Ramos (cell line): Measurements from ENCODE around the gene KRTAP1-1.
"Not testable (repeated sequence)": the region's sequence is repeated elsewhere in the genome, so short reads cannot be mapped to it uniquely, and the experiment has no call there.

Source experiments
- in situ Hi-C: fragments of 300-500 bp; cut with MboI; formaldehyde crosslinking; loops from one replicate; pipeline ENCODE4 v1.14.3; 2022; ENCODE audit warnings: low sequenced_read_pairs; ENCODE audit not compliant: unreplicated experiment

Gene KRTAP1-1, protein sequence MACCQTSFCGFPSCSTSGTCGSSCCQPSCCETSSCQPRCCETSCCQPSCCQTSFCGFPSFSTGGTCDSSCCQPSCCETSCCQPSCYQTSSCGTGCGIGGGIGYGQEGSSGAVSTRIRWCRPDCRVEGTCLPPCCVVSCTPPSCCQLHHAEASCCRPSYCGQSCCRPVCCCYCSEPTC

DNA sequence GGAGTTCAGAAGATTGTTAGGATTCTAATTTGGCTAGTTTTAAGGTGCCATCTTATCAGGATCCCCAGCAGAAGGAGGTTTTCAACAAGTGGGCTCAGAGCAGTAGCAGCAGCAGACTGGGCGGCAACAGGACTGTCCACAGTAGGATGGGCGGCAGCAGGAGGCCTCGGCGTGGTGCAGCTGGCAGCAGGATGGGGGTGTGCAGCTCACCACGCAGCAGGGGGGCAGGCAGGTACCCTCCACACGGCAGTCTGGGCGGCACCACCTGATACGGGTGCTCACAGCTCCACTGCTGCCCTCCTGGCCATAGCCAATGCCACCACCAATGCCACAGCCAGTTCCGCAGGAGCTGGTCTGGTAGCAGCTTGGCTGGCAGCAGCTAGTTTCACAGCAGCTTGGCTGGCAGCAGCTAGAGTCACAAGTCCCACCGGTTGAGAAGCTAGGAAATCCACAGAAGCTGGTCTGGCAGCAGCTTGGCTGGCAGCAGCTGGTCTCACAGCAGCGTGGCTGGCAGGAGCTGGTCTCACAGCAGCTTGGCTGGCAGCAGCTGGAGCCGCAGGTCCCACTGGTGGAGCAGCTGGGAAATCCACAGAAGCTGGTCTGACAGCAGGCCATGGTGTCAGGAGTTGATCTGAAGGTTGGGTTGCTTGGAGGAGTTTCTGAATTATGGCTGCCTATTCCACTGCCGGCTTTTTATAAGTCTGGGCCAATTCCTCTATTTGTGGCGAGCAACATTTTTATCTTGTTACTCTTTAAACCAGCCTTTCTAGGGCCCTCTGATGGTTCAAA lies at the start of gene KRTAP1-1:
Gene KRTAP1-1 (minus strand): TSS at position 668 of the 789 bp plus-strand sequence. CDS start 53 bp downstream, at position 615.
- in situ Hi-C loops, result not testable (repeated sequence)

DNA sequence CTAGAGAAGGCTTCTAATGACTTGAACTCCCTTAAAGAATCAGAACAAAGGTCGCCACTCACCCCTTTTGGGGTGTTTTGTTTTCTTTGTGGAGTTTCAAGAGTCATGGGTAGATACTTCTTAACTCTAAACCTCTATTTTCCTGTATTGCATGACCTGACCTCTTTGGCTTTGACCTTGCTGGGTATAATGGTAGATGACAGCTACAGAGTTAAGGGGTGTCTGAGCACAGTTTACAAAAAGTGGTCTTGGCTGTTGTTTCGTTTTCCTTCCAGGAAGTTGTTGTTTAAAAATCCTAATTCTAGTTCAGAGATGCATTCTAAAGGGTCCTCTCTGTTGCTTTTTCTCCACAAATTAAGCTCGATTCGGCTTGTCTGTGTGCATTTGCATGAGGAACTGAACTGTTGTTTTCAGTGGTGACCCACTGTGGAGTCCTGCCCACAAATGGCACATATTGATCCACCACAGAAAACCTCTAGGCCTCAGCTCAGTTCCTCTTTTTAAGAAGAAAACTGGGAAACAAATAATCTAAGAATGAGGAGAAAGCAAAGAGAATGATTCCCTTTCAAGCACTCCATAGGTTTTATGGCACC lies 47.6 kb upstream of the KRTAP1-1 start:
- in situ Hi-C loops, result not testable (repeated sequence)

DNA sequence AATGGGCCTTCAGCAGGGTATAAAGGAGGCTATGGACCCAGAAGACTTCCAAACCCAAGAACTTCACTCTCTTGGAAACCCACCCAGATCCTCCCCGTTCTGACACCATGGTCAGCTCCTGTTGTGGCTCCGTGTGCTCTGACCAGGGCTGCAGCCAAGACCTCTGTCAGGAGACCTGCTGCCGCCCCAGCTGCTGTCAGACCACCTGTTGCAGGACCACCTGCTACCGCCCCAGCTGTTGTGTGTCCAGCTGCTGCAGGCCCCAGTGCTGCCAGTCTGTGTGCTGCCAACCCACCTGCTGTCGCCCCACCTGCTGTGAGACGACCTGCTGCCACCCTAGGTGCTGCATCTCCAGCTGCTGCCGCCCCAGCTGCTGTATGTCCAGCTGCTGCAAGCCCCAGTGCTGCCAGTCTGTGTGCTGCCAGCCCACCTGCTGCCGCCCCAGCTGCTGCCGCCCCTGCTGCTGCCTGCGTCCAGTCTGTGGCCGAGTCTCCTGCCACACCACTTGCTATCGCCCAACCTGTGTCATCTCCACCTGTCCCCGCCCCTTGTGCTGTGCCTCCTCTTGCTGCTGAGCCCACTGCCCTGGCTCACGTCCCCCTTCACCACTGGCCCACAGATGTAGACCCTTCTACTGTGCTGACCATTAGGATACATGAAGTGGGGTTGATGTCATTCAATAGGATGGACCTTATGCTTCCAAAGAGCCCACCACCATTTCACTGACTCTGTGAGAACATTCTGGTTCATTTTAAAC lies 43.0 kb upstream of the KRTAP1-1 start, which contains the start of gene KRTAP4-7:
Gene KRTAP4-7 (plus strand): TSS at position 51 of the 757 bp plus-strand sequence. CDS start 57 bp downstream, at position 108.
- in situ Hi-C loops, result not testable (repeated sequence)

DNA sequence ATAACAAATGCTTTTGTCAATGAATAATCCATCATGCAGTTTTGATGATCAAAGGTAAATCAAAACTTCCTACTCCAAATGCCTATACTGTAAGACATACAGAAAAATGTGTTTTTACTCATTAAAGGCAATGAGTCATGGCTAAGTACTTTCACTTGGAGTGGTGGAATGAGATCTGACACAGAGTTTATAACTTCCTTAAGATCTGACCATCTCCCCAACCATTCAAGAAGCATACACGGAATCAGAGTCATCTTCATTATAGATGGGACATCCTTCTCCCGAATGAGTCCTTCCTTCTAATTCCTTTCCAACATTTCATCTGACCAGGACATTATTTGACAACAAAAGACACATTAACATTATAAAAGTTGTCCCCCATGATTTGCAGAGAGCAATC lies 42.2 kb upstream of the KRTAP1-1 start:
- in situ Hi-C loops, result not testable (repeated sequence)

DNA sequence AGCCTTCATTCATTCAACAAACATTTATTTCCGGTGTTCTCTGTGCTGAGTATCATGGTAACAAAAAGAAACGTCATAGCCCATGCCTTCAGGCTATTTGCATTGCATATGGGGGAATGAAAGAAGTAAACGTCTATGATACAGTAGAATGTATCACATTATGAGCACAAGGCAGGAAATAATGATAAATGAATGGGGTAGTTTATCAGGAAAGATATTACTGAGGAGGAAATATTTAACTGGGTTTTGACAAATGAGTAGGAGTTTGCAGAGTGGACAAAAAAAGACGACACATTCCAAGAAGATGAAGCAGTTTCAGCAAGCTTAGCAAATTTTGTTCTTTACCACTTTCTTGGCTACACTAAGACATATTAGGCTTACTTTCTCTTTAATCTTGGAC lies 41.4 kb upstream of the KRTAP1-1 start:
- in situ Hi-C loops, result no loop called here

DNA sequence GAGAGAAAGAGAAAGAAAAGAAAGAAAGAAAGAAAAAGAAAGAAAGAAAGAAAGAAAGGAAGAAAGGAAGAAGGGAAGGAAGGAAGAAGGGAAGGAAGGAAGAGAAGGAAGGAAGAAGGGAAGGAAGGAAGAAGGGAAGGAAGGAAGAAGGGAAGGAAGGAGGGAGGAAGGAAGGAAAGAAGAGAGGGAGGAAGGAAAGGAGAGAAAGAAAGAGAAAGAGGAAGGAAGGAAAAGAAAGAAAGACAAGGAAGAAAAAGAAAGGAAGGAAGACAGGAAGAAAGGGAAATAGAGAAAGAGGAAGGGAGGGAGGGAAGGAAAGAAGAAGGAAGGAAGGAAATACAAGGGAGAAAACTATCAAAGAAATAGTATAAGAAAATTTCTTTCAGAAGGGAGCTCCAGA lies 35.5 kb upstream of the KRTAP1-1 start:
- in situ Hi-C loops, result no loop called here

DNA sequence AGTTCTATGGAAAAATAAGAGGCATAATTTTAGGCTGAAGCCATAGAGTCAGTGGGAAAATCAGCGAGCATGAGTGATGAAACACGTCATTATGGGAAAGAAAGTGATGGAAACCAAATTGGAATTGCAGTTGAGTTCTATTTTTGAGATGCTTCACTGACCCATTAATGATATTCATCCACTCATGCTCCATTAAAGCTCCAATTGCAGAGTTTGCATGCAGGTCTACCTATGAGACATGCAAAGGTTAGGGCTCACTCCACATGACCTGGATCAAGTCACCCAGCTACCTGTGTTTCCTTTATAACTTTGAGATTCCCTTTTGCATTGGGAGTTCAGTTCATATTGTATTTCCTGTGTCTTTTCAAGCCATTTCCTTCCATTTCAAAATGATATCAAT lies 32.4 kb upstream of the KRTAP1-1 start:
- in situ Hi-C loops, result no loop called here

DNA sequence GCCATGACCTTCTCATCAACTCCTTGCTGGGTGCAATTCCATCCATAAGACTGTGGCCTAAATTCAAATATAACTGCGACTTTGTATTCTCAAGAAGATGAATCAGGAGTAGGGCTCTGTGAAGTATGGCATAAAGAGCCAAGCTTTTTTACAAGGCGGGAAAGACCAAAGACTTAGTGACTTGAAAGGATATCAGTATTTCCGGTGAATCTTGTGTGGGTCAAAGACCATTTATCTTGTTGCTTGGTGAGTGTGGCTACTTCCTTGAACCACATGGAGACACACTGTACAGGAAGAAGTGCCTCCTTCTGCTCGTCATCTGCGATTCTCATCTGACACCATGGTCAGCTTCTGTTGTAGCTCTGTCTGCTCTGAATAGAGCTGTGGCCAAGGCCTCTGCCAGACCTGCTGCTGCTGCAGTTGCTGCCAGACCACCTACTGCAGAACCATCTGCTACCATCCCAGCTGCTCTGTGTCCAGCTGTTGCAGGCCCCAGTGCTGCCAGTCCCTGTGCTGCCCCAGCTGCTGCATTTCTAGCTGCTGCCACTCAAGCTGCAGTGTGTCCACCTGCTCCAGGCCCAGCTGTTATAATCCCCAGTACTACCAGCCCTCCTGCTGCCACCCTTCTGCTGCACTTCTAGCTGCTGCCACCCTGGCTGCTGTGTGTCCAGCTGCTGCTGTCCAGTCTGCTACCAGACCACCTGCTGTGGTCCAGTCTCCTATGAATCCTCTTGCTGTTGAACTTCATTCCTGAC lies 30.5 kb upstream of the KRTAP1-1 start:
- in situ Hi-C loops, result no loop called here

DNA sequence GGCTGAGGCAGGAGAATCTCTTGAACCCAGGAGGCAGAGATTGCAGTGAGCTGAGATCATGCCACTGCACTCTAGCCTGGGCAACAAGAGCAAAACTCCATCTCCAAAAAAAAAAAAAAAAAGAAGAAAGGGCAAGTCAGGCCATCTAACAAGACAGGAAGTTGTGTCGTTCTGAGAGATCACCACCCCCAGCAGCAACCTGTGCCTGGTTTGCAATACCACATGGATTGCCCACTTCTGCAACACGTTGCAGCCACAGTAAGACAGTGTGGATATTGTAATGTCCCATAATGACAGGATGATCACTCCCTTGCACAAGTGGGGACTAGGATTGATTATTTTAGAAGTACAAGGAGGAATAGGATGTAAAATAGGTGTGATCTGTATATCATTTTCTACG lies 27.8 kb upstream of the KRTAP1-1 start:
- in situ Hi-C loops, result no loop called here

DNA sequence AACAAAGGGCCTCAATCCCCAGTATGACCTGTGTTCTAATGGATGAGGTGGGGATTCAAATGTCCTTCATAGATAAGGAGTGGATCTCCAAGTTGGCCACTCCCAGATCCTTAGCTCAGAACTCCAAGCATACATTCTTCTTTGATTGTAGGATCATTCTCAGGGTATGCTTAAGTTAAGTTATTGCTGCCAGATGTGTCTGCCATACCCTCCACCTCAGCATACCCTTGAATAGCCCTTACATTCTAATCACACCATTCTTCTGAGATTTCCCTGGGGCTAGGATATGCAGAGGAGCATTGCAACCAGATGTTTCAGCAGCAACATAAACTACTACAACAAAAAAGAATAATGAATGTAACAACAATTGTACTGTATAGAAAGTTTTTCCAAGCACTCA lies 26.0 kb upstream of the KRTAP1-1 start:
- in situ Hi-C loops, result no loop called here

DNA sequence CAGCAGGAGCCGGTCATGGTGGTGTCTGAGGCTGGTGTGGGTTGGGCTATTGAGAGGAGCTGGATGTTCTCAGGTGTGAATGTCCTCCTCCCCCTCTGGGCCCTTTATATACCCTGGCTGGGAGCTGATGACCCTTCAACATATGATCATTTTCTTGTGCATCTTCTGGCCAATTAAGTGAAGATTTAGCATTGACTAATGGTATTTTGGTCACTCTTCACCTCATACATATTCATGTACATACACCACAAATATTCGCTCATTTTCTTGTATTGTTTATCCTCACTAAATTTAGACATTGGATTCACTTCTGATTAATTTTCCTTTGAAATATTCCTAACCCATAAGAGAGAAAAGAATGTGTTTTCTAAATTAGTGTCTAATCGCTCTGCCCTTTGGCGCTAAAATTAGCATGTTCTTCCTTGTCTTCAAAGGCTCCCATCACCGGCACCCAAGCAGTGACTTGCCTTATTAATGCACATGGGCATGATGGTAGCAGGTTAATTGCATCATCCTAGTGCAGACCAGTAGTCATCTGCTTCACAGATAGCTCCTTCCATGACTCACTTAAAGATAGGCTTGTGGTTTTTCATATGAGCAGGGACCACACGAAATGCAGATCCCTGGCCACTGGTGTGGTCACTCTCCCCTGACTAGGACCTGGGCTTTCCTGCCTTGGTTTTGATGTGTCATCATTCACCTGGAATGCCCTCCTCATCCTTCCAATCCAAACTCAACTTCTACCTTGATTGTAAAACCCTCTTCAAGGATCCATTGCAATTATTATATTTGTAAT lies 24.8 kb upstream of the KRTAP1-1 start, which contains the start of gene KRTAP2-4:
Gene KRTAP2-4 (minus strand): TSS at position 51 of the 796 bp plus-strand sequence. CDS start 34 bp downstream, at position 17.
- in situ Hi-C loops, result no loop called here

DNA sequence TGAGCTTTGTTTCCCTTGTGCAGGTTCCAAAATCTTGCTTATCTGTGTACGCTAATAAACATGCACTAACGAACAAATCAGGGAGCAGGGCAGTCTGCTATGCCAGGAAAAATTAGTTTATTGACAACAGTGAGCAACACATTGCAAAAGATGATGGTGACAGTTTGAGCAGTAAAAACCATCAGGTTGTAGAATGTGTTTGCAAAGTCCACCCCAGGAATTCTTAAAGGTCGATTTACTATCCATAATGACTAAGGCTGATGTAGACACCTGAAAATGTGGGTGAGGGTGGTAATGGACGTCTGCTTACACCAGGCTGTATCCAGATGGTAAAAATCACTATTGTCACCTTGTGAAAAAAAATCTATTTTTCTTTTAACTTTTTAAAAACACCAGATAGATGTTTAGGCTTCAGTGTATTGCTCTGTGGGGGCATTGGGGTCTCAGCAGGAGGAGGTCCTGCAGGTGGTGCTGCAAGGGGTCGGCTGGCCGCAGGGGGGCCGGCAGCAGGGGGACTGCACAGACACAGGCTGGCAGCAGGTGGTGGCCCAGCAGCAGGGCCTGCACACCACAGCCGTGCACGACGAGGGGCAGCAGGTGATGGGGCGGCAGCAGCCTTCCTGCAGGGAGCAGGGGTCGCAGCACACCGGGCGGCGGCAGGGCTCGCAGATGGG lies 23.9 kb upstream of the KRTAP1-1 start:
- in situ Hi-C loops, result not testable (repeated sequence)

DNA sequence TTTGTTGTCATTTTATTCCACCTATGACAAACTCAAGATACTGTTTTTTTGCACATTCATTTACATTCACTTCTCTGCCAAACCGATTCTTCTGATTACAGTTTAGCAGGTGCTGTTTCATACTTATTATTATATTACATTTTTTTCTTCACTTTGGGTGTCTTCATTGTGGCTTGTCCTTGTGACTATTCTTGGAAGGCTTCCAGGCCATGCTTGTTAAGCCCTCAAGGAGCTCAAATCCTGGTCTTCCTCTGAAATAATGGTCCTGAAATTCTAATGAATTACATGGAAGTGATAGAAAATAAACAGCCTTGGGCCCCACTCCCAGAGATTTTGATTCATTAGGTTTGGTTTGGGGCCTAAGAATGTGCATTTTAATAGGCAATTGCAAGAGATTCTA lies 23.1 kb upstream of the KRTAP1-1 start:
- in situ Hi-C loops, result no loop called here

DNA sequence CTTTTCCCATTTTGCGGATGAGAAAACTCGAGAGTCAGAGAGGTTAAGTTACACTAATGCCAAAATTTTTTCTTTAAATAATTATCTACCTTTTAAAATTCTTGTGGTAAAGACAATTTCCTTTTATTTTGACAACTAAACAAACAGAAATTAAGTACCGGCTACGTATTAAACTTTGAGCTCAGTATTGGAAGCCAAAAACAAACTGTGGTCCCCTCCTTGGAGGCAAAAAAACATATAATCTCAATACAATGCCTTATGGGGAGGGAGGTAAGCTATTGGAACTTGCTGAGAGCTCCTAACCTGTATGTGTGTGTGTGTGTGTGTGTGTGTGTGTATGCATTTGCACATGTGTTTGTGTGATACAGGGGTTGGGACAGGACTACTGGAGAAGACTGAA lies 22.2 kb upstream of the KRTAP1-1 start:
- in situ Hi-C loops, result no loop called here

DNA sequence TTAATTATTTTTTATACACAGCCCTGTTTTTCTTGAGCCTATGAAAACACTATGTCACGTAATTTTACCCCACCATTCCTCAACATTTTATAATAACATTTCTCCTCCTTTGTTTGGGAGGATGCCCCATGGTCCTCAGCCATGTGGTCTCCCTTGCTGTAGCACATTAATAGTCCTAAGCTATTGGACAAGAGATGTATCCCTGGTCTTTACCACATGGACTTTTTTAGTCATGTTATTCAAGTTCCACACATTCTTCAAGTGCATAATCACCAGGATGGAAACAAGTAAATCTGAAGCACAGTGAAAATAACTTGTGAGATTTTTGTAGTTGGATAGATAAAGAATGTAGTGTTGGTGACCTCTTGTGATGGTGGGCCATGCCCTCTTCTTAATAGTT lies 20.7 kb upstream of the KRTAP1-1 start:
- in situ Hi-C loops, result no loop called here

DNA sequence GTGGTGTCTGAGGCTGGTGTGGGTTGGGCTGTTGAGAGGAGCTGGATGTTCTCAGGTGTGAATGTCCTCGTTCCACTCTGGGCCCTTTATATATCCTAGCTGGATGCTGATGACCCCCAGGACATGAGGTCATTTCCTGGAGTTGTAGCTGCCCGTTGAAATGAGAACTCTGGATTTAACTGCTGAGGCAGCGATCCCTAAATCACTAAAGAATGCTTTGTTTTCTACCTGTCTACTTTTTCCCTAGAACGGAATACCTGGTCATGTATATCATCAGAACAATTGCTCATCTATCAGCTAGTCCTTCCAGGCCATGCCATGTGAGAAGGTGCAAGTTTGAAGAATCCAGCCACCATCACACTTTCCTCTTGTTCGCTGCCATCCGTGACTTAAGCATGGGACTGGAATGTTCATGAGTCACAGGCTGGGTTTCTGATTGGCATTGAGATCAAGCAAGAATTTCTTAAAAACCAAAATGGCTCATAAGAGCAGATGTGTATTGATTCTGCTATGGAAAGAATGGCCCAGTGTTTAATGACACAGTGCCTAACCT lies 18.9 kb upstream of the KRTAP1-1 start, which contains the start of gene KRTAP2-3:
Gene KRTAP2-3 (minus strand): TSS at position 63 of the 553 bp plus-strand sequence. CDS start 64 bp downstream, outside the sequence.
- in situ Hi-C loops, result no loop called here

DNA sequence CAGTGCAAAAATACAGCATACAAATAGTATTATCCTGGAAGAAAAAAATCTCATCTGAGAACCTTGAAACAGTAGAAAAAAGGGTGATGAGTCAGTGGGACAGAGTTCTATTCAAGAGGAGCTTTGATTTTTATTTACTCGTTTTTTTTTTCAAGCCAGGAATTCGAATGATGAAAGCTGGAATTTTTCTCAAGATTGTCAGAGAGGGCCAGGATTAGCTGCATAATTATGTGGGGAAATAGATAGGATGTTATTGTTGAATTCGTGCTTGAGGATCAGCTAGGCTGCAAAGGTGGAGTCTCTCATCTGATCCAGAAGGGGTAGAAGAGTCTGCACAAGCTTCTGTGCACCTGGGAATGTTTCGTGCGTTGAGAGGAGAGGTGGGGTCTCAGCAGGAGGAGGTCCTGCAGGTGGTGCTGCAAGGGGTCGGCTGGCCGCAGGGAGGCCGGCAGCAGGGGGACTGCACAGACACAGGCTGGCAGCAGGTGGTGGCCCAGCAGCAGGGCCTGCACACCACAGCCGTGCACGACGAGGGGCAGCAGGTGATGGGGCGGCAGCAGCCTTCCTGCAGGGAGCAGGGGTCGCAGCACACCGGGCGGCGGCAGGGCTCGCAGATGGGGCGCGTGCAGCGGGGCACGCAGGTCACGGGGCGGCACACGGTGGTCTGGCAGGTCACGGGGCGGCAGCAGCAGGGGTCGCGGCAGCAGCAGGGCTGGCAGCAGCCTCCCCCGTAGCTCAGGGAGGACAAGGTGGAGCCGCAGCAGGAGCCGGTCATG lies 18.2 kb upstream of the KRTAP1-1 start:
- in situ Hi-C loops, result not testable (repeated sequence)
